ENCODE measurements around the gene CREG1.
A peak's percentile ranks its signal among the peaks of the same experiment; 100 is the strongest.

Gene CREG1

GRCh38 chr1:167529829-167530474 lies 23.6 kb downstream of the CREG1 start:
- no peak for DNase-seq

GRCh38 chr1:167528057-167528728 lies 25.4 kb downstream of the CREG1 start:
- no peak for DNase-seq

- no peak for DNase-seq
These were observed 26.7 kb downstream of the CREG1 start for GRCh38 chr1:167526667-167527383.

GRCh38 chr1:167524651-167525050 lies 28.9 kb downstream of the CREG1 start:
- no peak for DNase-seq

GRCh38 chr1:167522246-167522645 lies 31.3 kb downstream of the CREG1 start:
- DNase-seq: no peak

GRCh38 chr1:167520711-167521206 lies 32.8 kb downstream of the CREG1 start:
- no peak for DNase-seq

GRCh38 chr1:167518331-167518700 lies 35.2 kb downstream of the CREG1 start, which contains the start of gene CD247:
Gene CD247, minus strand, starts transcription at chr1:167518529. Its CDS starts 64 bp downstream, at chr1:167518465.
- peak; percentile 77 to 87 for DNase-seq

- DNase-seq: peak; percentile 74 to 83
These were observed 35.8 kb downstream of the CREG1 start for GRCh38 chr1:167517535-167518330.

GRCh38 chr1:167516404-167517388 lies 36.9 kb downstream of the CREG1 start:
- DNase-seq: peak; percentile 30 to 61

- DNase-seq: no peak
These were observed 37.7 kb downstream of the CREG1 start for GRCh38 chr1:167515893-167516321.

GRCh38 chr1:167515461-167515860 lies 38.1 kb downstream of the CREG1 start:
- DNase-seq: no peak

- DNase-seq: peak in 1 of 2 donors; percentile 41
These were observed 39.3 kb downstream of the CREG1 start for GRCh38 chr1:167514288-167514687.

- no peak for DNase-seq
These were observed 41.4 kb downstream of the CREG1 start for GRCh38 chr1:167512046-167512654.

GRCh38 chr1:167511374-167511986 lies 42.1 kb downstream of the CREG1 start:
- DNase-seq: no peak

GRCh38 chr1:167510881-167511280 lies 42.7 kb downstream of the CREG1 start:
- DNase-seq: no peak

GRCh38 chr1:167510244-167510643 lies 43.3 kb downstream of the CREG1 start:
- no peak for DNase-seq

- DNase-seq: peak in 1 of 2 donors; percentile 55
These were observed 44.0 kb downstream of the CREG1 start for GRCh38 chr1:167509587-167509986.

- DNase-seq: no peak
These were observed 45.8 kb downstream of the CREG1 start for GRCh38 chr1:167507719-167508118.

- DNase-seq: no peak
These were observed 49.1 kb downstream of the CREG1 start for GRCh38 chr1:167504467-167504827.

GRCh38 chr1:167503626-167504466 lies 49.7 kb downstream of the CREG1 start:
- no peak for DNase-seq
